ENCODE measurements around the gene STK39.

The STK39 gene

GRCh38 chr2:168034616-168035015 is 212.8 kb downstream of the STK39 start:
- no peak for DNase-seq

- DNase-seq: no peak
Observed at GRCh38 chr2:168033966-168034365, 213.4 kb downstream of the STK39 start.

GRCh38 chr2:168032091-168032490 is 215.3 kb downstream of the STK39 start:
- no peak for DNase-seq

GRCh38 chr2:168030862-168031624 is 216.4 kb downstream of the STK39 start:
- DNase-seq: no peak

- DNase-seq: no peak
Observed at GRCh38 chr2:168029071-168029470, 218.3 kb downstream of the STK39 start.

- no peak for DNase-seq
Observed at GRCh38 chr2:168028362-168028761, 219.0 kb downstream of the STK39 start.

- no peak for DNase-seq
Observed at GRCh38 chr2:168025487-168026202, 221.8 kb downstream of the STK39 start.

GRCh38 chr2:168024459-168024858 is 222.9 kb downstream of the STK39 start:
- no peak for DNase-seq

GRCh38 chr2:168021800-168022587 is 225.4 kb downstream of the STK39 start:
- no peak for DNase-seq

- DNase-seq: no peak
Observed at GRCh38 chr2:168015274-168015953, 232.0 kb downstream of the STK39 start.

- DNase-seq: no peak
Observed at GRCh38 chr2:168009900-168010299, 237.5 kb downstream of the STK39 start.

- no peak for DNase-seq
Observed at GRCh38 chr2:168008646-168009195, 238.7 kb downstream of the STK39 start.

- no peak for DNase-seq
Observed at GRCh38 chr2:168006498-168006897, 240.9 kb downstream of the STK39 start.

GRCh38 chr2:168005586-168005985 is 241.8 kb downstream of the STK39 start:
- DNase-seq: no peak

GRCh38 chr2:168003876-168004275 is 243.5 kb downstream of the STK39 start:
- no peak for DNase-seq

GRCh38 chr2:168002021-168002553 is 245.3 kb downstream of the STK39 start:
- no peak for DNase-seq

- no peak for DNase-seq
Observed at GRCh38 chr2:167992278-167992677, 255.1 kb downstream of the STK39 start.

- DNase-seq: no peak
Observed at GRCh38 chr2:167990062-167990461, 257.3 kb downstream of the STK39 start.

GRCh38 chr2:167988296-167988695 is 259.1 kb downstream of the STK39 start:
- no peak for DNase-seq

GRCh38 chr2:167987558-167987957 is 259.8 kb downstream of the STK39 start:
- DNase-seq: no peak

- DNase-seq: no peak
Observed at GRCh38 chr2:167987026-167987425, 260.4 kb downstream of the STK39 start.

- no peak for DNase-seq
Observed at GRCh38 chr2:167986223-167986622, 261.2 kb downstream of the STK39 start.

Data from DMS79 (cell line).